Activated gamma-delta T cell treated with anti-CD3 and anti-CD28 coated beads, Interleukin-2, amount 50 U/mL, for 16 hours (primary cell): Measurements from ENCODE around the gene ARHGEF10L.

Source experiments
- DNase-seq: peaks from one replicate; pipeline ENCODE4 v3.0.0-alpha.2; 2020; ENCODE audit warnings: low read depth

ARHGEF10L gene

DNA sequence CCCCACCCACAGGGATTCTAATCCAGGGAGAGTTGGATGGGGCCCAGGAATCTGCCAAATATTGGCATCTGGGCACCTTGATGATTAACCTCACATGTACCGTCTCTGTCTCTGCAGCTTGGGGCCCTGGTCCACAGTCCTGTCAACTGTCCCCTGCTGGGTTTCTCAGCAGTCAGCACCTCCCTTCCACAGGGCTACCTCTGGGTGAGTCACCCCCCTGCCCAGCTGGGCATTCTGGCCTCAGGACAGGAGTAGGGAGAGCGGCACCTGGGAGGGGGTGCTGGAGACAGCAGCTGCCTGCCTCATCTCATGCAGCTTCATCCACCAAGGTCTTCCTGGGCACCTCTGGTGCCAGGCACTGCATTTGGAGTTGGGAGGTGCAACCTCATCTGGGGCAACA lies 115.0 kb downstream of the ARHGEF10L start:
- no peak for DNase-seq

DNA sequence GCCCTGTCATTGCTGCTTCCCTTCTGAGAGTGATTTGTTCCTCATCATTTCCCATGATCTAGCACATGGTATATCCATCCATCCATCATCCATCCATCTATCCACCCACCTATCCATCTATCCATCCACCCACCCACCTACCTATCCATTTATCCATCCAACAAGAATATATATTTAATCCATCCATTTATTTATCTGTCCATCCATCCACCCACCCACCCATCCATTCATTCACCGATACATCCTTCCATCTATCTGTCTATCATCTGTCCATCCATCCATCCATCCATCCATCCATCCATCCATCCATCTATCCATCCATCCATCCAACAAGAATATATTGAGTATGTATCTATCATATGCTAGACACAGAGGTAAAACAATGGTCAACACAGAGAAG lies 115.7 kb downstream of the ARHGEF10L start:
- no peak for DNase-seq

DNA sequence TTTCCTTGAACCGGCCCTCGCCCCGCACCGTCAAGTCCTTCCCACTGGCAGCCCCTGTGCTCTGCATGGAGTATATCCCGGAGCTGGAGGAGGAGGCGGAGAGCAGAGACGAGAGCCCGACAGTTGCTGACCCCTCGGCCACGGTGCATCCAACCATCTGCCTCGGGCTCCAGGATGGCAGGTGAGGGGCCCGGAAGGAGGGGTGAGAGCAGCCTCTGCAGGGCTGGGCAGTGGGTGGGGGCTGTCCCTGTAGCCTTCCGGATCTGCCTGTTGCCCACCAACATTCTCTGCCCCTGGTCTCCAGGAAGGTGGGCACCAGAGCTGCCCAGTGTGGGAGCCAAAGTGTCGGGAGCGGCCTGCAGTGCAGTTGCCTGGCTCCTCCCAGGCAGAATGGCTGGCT lies 116.4 kb downstream of the ARHGEF10L start:
- no peak for DNase-seq

DNA sequence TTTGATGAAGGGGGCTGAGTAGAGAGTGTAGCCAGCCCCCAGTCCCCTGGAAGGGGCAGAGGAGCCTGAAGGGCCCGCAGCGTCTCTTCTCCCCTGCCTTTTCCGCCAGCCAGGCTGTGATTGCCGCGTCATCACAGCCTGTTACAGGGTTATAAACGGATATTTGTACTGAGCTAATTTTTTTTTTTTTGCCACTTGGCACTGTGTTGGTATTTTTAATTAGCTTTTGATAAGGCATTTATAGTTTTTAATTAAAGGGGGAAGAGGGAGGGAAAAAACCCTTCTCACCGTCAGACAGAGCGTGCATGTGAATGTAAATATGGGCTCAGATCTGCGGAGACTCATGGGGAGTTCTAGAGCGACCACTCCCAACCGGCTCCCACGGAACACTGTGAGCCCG lies 117.9 kb downstream of the ARHGEF10L start:
- DNase-seq: no peak

DNA sequence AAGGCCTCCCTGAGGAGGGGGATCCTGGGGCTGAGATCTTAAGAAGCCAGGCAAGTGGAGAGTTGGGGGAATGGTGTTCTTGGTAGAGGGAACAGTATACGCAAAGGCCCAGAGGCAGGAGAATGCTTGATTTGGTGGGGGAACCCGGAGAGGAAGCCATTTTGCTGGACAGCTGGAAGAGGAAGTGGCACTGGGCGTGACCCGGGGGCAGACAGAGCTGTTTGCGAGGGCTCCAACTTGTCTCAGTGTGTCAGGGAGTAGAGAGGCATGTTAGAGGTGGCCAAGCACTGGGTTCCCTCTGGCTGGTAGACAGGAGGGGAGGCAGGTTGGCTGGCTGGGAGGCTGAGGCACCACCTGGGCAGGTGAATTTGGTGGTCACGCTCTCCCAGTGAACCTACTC lies 119.3 kb downstream of the ARHGEF10L start:
- no peak for DNase-seq

DNA sequence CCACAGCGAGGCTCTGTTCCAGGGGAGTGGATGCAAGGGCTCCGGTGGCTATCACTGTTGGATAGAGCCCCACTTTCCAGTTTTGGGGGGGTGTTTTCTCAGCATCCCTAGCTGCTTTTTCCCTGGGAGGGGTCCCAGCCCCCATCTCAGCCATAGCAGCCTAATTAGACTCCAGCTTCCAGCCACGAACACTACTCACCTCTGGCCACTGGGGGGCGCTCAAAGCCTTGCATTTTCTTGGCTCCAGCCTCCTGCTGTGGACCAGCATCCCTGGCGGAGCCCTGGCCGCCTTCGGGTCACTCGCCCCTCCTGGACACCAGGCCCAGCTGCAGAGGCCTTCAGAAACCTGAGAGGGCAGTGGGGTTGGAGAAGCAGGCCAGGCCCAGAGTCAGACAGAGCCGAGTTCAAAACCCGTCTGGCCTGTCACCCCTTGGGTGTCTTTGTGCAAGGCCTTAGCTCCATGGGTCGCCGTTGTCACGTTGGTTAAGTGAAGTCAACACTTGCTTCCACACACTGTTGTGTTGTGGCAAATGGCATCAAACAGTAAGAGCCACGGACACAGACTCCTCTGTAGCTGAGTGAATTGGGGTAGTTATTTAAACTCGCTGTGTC lies 122.2 kb downstream of the ARHGEF10L start:
- DNase-seq: peak; percentile 7

DNA sequence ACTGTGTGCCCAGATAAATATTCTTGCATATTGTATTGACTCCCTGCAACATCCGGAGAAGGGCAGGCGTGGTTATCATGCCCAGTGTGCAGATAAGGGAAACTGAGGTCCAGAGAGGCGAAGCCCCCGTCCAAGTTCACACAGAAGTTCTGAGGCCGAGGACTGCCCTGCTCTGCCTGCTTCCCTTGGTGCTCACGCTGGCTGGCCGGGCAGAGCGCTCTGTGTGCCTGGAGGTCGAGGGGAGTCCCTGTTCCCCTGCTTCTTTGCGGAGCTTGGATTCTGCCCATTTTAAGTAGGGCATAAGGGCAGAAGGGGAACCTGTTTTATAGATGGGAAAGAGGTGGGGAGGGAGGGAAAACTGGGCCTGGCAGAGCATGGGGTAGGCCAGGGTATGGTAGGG lies 122.8 kb downstream of the ARHGEF10L start:
- DNase-seq: no peak

DNA sequence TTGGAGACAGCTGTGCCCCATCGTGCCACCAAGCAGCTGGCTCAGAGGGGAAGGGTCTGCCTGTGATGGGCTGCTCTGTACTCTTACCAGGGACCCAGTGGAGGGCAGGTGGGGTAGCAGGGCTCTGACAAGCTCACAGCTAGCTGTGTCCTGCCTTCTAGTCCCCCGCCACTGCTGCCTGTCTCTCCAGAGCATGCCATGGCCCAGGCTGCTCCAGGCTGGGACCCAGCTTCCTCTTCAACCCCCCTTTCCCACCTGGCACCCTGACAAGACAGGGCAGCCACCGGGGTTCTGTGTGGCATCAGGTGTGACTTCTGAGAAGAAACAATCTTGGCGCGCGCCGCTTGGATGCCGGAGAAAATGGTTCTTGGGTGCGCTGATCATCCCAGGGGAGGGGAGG lies 123.3 kb downstream of the ARHGEF10L start:
- DNase-seq: no peak

DNA sequence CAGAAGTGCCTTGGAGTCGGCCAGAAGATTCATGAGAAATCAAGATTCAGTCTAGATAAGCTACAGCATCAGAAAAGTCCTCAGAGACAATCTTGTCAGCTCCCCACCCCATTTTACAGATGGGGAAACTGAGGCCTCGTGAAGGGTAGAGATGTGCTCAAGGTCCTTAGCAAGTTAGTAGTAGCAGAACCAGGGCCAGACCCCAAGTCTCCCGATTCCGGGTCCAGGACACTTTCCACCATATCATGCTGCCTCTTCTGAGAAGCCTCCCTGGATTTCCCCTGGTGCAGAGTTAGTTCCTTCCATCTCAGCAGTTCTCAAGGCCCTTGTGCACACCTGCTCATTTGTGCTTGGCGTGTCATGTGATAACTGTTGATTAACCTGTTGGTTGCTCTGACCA lies 124.1 kb downstream of the ARHGEF10L start:
- no peak for DNase-seq

DNA sequence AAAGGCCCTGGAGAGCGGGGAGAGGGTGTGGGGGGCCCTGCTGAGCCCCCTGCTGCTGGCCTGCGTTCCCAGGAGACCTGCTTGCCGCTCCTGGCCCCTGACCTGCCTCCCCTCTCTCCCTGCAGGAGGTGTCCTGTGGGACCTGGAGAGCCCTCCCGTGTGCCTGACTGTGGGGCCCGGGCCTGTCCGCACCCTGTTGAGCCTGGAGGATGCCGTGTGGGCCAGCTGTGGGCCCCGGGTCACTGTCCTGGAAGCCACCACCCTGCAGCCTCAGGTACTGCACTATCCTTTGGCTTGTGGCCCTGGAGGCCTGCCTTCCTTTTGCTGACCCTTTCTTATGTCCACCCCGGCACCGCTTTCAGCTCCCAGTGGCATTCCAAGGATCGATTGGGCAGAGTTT lies 124.8 kb downstream of the ARHGEF10L start:
- no peak for DNase-seq

DNA sequence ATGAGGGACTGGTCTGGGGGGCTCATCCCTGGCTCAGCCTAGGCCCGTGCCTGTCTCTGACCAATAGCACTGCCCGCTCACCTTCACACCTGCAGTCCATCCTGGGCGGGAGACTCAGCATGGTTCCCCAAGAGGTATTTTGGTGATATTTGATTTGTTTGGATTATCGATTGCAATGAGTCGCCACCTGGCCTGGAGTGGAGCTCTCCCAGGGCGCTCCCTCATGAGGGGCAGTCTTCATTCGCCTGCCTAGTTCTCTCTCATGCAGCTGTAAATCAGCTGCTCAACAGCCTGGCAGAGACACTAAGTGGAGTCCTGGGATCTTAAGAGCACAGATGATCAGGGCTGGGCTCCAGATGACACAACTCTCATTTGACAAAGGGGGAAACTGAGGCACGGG lies 125.6 kb downstream of the ARHGEF10L start:
- no peak for DNase-seq

DNA sequence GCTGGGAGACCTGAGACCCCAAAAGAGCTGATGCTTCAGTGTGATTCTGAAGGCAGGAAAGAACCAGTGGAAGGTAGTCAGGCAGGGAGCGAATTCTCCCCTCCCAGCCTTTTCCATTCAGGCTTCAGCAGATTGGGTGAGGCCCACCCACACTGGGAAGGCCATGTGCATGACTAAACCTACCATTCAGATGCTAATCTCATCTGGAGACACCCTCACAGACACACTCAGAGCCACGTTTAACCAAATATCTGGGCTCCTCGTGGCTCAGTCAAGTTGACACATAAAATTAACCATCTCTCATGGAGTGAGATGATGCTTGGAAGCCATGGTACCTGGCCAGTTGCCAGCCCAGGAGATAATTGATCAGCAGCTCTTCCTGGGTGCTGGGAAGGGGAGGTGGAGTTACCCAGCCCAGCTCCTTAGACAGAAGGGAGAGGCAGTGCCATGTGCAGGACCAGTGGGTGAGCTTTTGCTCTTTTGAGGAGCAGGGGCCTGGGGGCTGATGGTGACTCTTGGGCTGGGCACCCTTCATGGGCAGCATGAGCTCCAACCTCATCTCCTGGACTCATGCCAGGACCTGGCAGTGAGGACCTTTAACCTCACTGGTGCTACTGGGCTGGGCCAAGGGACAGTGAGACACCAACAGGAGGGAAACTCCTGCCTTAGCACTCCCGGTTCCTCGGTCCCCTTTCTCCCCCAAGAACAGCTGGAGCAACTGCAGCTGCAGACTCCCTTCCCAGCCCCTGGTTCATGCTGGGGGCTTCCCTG lies 126.6 kb downstream of the ARHGEF10L start:
- no peak for DNase-seq

DNA sequence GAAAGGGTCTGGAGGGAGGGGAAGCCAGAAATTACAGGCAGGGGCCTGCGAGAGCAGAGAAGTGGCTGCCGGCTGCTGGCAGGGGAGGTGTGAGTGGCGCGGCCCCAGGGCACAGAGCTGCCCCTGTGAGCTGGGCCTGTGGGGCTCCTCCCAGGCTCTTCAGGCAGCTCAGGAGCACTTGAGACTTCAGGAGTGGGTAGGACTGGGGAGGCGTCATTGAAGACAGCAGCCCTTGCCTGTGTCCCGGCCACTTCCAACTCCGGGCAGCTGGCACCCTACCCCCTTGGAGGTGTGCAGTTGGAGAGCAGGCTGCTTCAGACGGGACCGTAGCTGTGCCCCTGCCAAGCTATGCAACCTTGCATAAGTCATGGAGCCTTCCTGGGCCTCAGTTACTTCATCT lies 128.1 kb downstream of the ARHGEF10L start:
- DNase-seq: no peak

DNA sequence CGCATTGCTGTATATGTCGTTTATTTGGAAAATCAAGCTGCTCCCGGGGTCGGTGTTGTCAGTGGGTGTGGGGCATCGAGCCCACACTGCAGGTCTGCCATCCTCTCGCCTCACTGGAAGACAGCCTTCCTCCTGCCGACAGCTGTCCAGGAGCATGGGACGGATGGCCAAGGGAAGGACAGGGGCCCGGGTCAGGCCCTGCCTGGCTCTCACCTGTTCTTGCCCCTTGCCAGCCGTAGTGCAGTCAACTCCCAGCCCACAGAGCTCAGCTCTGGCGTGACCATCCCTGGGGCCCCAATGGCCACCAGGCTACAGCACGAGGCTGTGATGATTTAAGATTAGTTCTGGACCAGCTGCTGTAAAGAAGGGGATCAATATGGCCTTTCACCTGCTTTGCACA lies 128.7 kb downstream of the ARHGEF10L start:
- DNase-seq: no peak

DNA sequence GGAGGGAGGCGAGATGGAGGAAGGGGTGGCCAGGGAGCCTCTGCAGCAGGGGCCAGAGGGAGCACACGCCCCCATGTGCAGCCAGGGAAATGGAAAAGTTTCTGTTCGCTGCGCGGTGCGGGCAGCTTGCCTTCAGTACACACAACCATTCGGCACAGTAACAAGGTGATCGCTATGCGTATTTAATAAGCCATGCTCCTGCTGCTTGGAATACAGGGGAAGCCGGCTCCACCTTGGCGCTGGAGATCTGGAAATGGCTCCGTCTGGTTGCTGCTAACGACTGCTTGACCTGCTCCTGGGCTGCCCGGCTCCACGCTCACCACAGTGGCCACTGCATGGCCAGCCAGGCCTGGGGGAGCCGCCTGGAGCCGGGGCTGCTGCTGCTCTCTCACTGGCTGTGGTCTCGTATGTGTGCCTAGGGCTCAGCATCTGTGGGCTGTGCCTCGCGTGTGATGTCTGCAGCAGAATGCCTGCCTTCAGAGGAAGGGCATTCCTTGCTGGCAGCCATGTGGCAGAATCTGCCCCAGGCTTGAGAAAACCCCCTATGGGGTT lies 129.2 kb downstream of the ARHGEF10L start:
- no peak for DNase-seq

DNA sequence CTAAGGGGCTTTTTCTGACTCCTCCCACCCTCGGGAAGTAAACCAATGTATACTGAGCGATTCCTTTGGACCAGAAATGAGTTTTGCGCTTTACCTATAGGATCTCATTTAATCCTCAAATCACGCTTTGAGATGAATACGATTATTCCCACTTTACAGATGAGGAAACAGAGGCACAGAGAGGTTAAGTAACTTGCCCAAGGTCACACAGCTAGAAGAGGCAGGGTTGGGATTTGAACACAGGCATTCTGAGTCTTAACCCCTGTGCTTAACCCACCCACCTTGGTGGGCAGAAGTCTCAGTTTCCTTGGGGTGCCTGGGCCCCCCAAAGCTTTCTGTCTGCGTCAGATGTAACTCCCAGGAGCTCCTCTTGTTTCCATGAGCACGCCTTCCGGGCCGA lies 129.8 kb downstream of the ARHGEF10L start:
- no peak for DNase-seq

DNA sequence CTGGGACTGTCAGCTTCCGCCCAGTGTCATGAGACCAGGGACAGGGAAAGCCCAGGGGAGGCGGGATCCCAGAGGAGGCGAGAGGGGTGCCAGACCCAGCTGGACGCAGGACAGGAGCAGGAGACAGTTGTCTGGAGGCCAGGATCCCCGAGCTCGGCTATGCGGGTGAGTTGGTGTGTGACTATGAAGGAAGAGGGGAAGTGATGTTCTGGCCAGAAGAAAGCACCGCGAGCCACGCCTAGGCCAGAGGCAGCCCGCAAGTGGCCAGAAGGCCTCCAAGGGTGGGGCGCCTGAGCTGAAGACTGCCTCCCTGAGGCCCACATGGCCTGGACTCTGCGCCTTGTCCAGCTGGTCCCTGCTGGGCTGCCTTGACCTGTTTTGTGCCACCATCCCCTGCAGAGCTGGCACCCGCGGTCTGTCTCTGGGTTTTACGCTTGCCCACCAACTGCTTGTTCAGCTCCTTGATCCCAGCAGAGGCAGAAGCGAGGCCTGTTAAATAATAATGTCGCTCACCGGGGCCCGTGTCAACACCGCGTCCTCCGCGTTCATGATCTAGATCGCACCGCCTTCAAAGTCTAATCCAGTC lies 130.5 kb downstream of the ARHGEF10L start:
- no peak for DNase-seq

DNA sequence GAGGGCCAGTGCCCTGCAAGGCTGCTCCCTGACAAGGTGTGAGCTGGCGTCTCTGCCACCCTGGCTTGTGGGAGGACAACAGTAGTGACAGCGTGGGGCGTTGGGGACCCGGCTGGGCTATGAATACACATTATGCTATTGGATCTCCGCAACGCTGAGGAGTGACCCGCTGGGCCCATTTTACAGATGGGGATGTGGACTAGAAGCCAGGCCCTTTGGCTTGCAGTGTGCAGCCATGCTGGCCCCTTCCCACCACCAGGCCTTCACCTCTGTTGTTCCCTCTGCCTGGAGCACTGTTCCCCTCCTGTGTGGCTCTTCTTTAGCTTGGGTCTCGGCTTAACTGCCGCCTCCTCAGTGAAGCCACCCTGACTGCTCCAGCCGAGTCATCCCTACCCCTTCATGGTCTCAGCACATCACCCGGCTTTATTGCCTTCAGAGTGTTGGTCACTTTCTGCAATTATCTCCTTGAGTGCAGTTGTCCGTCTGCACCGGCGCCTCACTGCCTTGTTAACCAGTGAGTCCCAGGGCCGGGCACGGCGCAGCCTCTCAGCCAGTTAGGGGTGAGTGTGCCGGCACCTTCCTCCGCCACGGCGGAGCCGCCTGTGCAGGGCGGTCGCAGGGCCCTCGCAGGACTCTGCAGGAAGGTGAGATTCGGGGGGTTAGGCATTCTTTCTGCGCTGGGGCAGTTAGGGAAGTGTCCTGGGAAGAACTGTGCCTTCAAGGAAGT lies 131.3 kb downstream of the ARHGEF10L start:
- DNase-seq: no peak

DNA sequence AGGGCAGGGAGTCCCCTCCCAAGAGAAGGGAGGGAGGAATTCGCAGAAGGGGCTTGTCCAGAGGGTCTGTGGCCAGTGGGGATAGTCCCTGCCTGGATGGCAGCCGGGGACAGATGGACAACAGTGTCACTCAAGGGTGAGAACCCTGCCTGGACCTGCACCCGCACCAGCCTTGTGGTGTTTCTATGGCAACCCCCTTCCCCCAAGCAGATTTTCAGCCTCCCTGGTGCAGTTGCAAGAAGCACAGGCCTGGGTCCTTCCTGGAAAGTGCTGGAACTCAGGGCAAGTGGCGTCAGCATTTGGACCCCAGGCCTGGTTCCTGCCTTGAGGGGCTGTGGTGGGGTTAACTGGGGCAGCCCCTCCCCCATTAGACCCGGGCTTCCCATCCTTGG lies 131.8 kb downstream of the ARHGEF10L start:
- DNase-seq: no peak

DNA sequence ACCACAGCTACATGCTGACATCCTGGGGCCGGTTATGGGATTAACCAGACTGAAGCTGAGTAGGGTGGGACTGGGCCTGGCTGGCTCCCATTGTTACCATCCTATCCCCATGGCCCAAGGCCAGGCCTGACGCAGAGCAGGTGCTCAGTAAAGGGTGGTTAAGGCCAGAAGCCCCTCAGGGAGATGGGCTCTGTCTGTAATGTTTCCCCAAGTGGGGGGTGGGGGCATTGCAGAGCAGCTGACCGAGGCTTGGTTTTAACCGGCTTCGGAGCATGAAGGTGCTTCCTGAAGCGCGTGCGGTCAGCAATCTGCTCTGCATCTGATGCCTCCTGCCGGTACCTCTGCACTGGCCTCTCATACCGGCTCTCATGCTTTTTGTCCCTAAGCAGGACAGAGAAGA lies 132.2 kb downstream of the ARHGEF10L start:
- no peak for DNase-seq

DNA sequence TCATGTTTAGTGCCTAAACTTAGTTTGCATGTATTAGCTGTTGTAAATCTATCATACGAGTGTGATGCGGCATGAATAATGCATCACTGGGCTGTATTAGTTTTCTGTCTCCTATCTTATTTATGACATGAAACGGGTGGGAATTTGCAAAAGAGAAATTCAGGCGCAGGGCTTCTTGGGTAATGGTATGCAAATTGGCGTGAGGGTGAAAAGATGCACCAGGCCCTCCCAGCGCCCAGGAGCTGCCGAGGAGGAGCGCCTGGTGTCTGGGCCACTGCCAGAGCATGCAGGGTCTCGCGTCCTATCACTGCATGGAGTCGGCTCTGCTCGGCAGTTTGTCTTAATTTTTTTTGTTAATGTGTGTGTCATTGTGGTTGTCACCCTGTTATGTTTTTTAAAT lies 132.7 kb downstream of the ARHGEF10L start:
- no peak for DNase-seq

DNA sequence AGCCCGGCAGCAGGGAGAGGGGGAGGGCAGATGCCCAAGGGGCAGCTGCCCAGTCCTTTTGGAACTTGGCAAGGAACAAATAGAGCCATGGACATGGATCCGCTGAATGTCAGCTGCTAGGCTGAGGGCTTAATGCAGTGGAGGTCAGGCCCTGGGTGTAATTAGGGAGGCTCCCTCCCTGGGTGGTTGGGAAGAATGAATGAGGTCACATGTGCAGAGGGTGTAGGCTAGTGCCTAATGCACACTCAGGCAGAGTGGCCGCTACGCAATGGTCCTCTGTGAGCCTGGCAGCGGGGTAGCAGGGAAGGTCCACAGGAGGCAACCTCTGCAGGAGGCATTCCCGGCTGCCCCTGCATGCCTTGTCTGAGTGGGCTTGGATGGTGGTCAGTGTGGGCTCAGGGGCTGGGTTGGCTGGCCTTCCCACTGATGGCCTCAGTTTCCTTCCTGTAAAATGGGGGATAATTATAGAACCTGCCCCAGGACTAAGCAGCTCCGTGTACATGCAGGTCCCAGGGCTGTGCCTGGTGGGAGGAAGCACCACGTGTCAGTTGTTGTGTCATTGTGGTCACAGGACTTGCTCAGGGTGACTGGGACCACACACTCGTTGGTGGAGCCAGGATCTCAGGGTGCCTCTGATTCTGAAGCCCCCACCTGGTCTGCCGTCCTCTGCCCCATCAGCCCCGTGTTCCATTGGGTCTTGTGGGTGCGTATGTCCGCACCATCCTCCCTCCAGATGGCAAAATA lies 134.0 kb downstream of the ARHGEF10L start:
- DNase-seq: no peak
